ENCODE results near the gene MAJIN.

DNA sequence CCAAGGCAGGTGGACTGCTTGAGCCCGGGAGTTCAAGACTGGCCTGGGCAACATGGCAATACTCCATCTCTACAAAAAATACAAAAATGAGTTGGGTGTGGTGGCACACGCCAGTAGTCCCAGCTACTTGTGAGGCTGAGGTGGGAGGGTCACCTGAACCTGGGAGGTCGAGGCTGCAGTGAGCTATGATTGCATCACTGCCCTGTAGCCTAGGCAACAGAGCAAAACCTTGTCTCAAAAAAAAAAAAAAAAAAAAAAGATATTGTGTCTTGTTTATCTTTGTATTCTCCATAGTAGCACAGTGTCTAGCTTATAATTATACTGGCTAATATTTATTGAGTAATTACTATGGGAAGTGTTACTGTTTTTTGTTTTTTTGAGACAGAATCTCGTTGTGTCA lies 20.4 kb downstream of the MAJIN start:
- no peak for TF ChIP-seq ARNTL (CRISPR knock-in tag; IDR thresholded peaks at IDR 0.05; ENCODE audit: borderline replicate concordance, low read depth)
- no peak for TF ChIP-seq ZFP30 (CRISPR knock-in tag; IDR thresholded peaks at IDR 0.05)
- no peak for TF ChIP-seq CSDC2 (CRISPR knock-in tag; IDR thresholded peaks at IDR 0.05)
- no peak for TF ChIP-seq SNAI2 (CRISPR knock-in tag; IDR thresholded peaks at IDR 0.05)
- TF ChIP-seq, protein P1, sequence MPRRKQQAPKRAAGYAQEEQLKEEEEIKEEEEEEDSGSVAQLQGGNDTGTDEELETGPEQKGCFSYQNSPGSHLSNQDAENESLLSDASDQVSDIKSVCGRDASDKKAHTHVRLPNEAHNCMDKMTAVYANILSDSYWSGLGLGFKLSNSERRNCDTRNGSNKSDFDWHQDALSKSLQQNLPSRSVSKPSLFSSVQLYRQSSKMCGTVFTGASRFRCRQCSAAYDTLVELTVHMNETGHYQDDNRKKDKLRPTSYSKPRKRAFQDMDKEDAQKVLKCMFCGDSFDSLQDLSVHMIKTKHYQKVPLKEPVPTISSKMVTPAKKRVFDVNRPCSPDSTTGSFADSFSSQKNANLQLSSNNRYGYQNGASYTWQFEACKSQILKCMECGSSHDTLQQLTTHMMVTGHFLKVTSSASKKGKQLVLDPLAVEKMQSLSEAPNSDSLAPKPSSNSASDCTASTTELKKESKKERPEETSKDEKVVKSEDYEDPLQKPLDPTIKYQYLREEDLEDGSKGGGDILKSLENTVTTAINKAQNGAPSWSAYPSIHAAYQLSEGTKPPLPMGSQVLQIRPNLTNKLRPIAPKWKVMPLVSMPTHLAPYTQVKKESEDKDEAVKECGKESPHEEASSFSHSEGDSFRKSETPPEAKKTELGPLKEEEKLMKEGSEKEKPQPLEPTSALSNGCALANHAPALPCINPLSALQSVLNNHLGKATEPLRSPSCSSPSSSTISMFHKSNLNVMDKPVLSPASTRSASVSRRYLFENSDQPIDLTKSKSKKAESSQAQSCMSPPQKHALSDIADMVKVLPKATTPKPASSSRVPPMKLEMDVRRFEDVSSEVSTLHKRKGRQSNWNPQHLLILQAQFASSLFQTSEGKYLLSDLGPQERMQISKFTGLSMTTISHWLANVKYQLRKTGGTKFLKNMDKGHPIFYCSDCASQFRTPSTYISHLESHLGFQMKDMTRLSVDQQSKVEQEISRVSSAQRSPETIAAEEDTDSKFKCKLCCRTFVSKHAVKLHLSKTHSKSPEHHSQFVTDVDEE (CRISPR knock-in tag; IDR thresholded peaks at IDR 0.05) = no peak
- TF ChIP-seq ZNF565 (CRISPR knock-in tag; conservative IDR thresholded peaks at IDR 0.05; ENCODE audit: low read depth) = no peak
- no peak for TF ChIP-seq ZFP3 (CRISPR knock-in tag; IDR thresholded peaks at IDR 0.05)
- no peak for TF ChIP-seq BACH2 (CRISPR knock-in tag; IDR thresholded peaks at IDR 0.05; ENCODE audit: borderline replicate concordance)
